HepG2 (cell line): ENCODE data around the gene AEN. TPM values are rescaled to one million over a fixed set of nuclear protein-coding genes. Genes with fewer than 3 reads are reported as not detected.

Experiments used
- CCAR2 ChIP-seq: fragments of 200-400 bp; formaldehyde crosslinking; optimal IDR thresholded peaks from 2 replicates; pipeline ENCODE3; 2018; ENCODE audit warnings: low read depth, mild to moderate bottlenecking, low read length, moderate library complexity
- CEBPG ChIP-seq: IDR thresholded peaks from 2 replicates; pipeline ENCODE4 v1.6.1; 2016
- DBP ChIP-seq: sonication (generic); formaldehyde crosslinking; IDR thresholded peaks from 2 replicates; pipeline ENCODE4 v1.4.0; 2020; ENCODE audit warnings: missing genetic modification reagents; ENCODE audit errors: not compliant biosample characterization
- DNMT3B ChIP-seq: conservative IDR thresholded peaks from 2 replicates; pipeline ENCODE4 v1.6.1; 2016; ENCODE audit warnings: missing biosample characterization, control low read depth
- ELK4 ChIP-seq: sonication (generic); formaldehyde crosslinking; IDR thresholded peaks from 2 replicates; pipeline ENCODE4 v1.9.0; 2021; ENCODE audit warnings: missing genetic modification reagents, borderline replicate concordance
- GFI1 ChIP-seq: sonication (generic); formaldehyde crosslinking; IDR thresholded peaks from 2 replicates; pipeline ENCODE4 v1.5.0; 2020; ENCODE audit warnings: missing genetic modification reagents, mild to moderate bottlenecking, borderline replicate concordance
- IKZF4 ChIP-seq: sonication (generic); formaldehyde crosslinking; IDR thresholded peaks from 2 replicates; pipeline ENCODE4 v1.5.1; 2020; ENCODE audit warnings: borderline replicate concordance, mild to moderate bottlenecking, low read depth, missing genetic modification reagents; ENCODE audit errors: not compliant biosample characterization
- ISL2 ChIP-seq: sonication (generic); formaldehyde crosslinking; IDR thresholded peaks from 2 replicates; pipeline ENCODE4 v1.5.0; 2020; ENCODE audit warnings: missing genetic modification reagents
- MTA3 ChIP-seq: sonication (generic); formaldehyde crosslinking; IDR thresholded peaks from 2 replicates; pipeline ENCODE4 v1.4.0; 2020; ENCODE audit warnings: missing genetic modification reagents
- MYC ChIP-seq: sonication (generic); formaldehyde crosslinking; IDR thresholded peaks from 2 replicates; pipeline ENCODE4 v1.9.0; 2021; ENCODE audit warnings: missing genetic modification reagents, borderline replicate concordance
- POLR2AphosphoS5 ChIP-seq: IDR thresholded peaks from 2 replicates; pipeline ENCODE4 v1.6.1; 2012; ENCODE audit warnings: low read depth, low read length
- SRSF9 ChIP-seq: fragments of 200-400 bp; formaldehyde crosslinking; IDR thresholded peaks from 2 replicates; pipeline ENCODE4 v1.6.1; 2018; ENCODE audit warnings: borderline replicate concordance, mild to moderate bottlenecking, low read depth, low read length; ENCODE audit not compliant: insufficient read depth, poor library complexity, severe bottlenecking
- TIGD3 ChIP-seq: sonication (generic); formaldehyde crosslinking; IDR thresholded peaks from 2 replicates; pipeline ENCODE4 v1.5.1; 2020; ENCODE audit warnings: mild to moderate bottlenecking, missing genetic modification reagents, borderline replicate concordance
- ZBTB21 ChIP-seq: sonication (generic); formaldehyde crosslinking; IDR thresholded peaks from 2 replicates; pipeline ENCODE4 v1.4.0; 2020; ENCODE audit warnings: missing genetic modification reagents
- ZBTB8A ChIP-seq: sonication (generic); formaldehyde crosslinking; IDR thresholded peaks from 2 replicates; pipeline ENCODE4 v1.4.0; 2020; ENCODE audit warnings: mild to moderate bottlenecking, low read depth, missing genetic modification reagents, borderline replicate concordance
- ZNF30 ChIP-seq: sonication (generic); formaldehyde crosslinking; IDR thresholded peaks from 2 replicates; pipeline ENCODE4 v1.5.0; 2020; ENCODE audit warnings: mild to moderate bottlenecking, missing genetic modification reagents
- ZNF33B ChIP-seq: sonication (generic); formaldehyde crosslinking; IDR thresholded peaks from 2 replicates; pipeline ENCODE4 v1.5.1; 2020; ENCODE audit warnings: mild to moderate bottlenecking, missing genetic modification reagents
- ZNF432 ChIP-seq: sonication (generic); formaldehyde crosslinking; IDR thresholded peaks from 2 replicates; pipeline ENCODE4 v1.5.0; 2020; ENCODE audit warnings: missing genetic modification reagents, mild to moderate bottlenecking, borderline replicate concordance
- ZNF839 ChIP-seq: sonication (generic); formaldehyde crosslinking; IDR thresholded peaks from 2 replicates; pipeline ENCODE4 v1.4.0; 2020; ENCODE audit warnings: missing genetic modification reagents, mild to moderate bottlenecking, borderline replicate concordance
- ZNF891 ChIP-seq: sonication (generic); formaldehyde crosslinking; IDR thresholded peaks from 2 replicates; pipeline ENCODE4 v1.5.0; 2020; ENCODE audit warnings: mild to moderate bottlenecking, missing genetic modification reagents
- polyA plus RNA-seq, 8 experiments: library from polyadenylated mRNA; depleted of rRNA in 3 of 8; stranded (reverse) in 7 of 8; unstranded in 1 of 8; fragments of >200 nt; fragmentation: Illumina TruSeq in 4 of 8; extraction: Trizol in 4 of 8; gene quantifications; 2 replicates each; pipeline versions ENCODE4 v1.2.1 to v1.2.3, GENCODE V29; 2011 to 2016; ENCODE audit warnings: low read depth in 4 of 8, missing spikeins in 1 of 8, mixed read lengths in 1 of 8; ENCODE audit not compliant: insufficient read depth in 1 of 8
- total RNA-seq, 5 experiments: library from RNA; depleted of rRNA; stranded (reverse); fragments of >200 nt; fragmentation: Illumina TruSeq; extraction: Trizol; gene quantifications; 2 replicates each; pipeline ENCODE4 v1.2.3, GENCODE V29; 2016; ENCODE audit warnings: low read depth in 1 of 5
- TF ChIP-seq, protein P1 (sequence below): sonication (generic); formaldehyde crosslinking; IDR thresholded peaks from 2 replicates; pipeline ENCODE4 v1.5.0; 2020; ENCODE audit warnings: mild to moderate bottlenecking, missing genetic modification reagents
- TF ChIP-seq, protein P2 (sequence below): sonication (generic); formaldehyde crosslinking; IDR thresholded peaks from 2 replicates; pipeline ENCODE4 v1.8.1; 2022; ENCODE audit warnings: mild to moderate bottlenecking, missing genetic modification reagents

Gene AEN
- total and polyA plus RNA-seq, 2 of the 13 experiments (the other 11 are each of a cell fraction or from before 2014, with no cell fraction given): 51.3 to 118 TPM

DNA sequence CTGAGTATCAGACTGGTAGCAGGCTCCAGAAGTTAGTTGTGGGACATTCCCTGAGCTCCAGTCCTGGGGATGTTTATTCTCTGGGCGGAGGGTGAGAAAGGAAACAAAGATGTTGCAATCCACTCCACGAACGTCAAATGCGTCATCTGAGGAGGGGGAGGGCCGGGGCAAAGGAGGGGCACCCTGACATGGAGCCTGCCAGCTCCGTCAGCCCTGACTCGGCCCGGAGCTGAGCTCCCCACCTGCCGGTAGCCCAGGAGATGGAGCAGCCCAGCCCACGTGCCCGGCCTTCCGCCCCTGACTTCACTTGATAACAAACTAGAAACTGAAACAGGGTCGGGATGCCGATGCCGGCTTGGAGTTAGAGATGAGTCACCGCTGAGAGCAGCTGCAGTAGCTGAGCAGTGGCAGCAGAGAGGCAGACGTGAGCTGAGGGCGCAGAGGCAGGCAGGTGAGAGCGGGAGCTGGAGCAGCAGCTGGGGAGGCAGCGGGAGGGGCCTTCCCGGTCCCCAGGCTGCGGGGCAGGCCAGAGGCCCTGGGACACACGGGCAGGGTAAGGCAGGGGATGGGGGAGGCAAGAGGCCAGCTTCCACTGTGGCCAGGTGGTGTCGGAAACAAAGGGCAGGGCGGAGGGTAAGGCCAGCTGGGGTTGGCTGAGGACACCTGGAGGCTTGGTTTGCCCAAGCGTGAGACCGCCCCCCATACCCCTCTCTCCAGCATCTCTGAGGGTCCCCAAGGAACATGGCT, 17.7 kb downstream of the AEN start, which contains the start of gene ISG20 (continued):
- TF ChIP-seq DBP (CRISPR knock-in tag) (no peak), IKZF4 (CRISPR knock-in tag) (no peak), ZNF432 (CRISPR knock-in tag) (no peak; the same call in 1 of the 2 replicates), ISL2 (CRISPR knock-in tag) (peak; percentile 28; the same call in 1 of the 2 replicates), ZNF891 (CRISPR knock-in tag) (peak; percentile 80; the same call in 1 of the 2 replicates), ZNF33B (CRISPR knock-in tag) (no peak; the same call in 1 of the 2 replicates), MTA3 (CRISPR knock-in tag) (no peak), ZBTB21 (CRISPR knock-in tag) (peak; percentile 15; the same call in 1 of the 2 replicates), ZNF839 (CRISPR knock-in tag) (peak; percentile 35; the same call in 1 of the 2 replicates), DNMT3B (CRISPR knock-in tag) (0 out of 2 replicates have a peak, but pooled peaks have one; percentile 26), ZNF30 (no peak), SRSF9 (no peak), ZBTB8A (CRISPR knock-in tag) (no peak), CEBPG (CRISPR knock-in tag) (peak; percentile 94), POLR2AphosphoS5 (peak; percentile 59), CCAR2 (peak; percentile 25), TIGD3 (CRISPR knock-in tag) (peak; percentile 70; the same call in 1 of the 2 replicates), ELK4 (CRISPR knock-in tag) (no peak), MYC (CRISPR knock-in tag) (peak; percentile 92), GFI1 (no peak)
- TF ChIP-seq, protein P1, sequence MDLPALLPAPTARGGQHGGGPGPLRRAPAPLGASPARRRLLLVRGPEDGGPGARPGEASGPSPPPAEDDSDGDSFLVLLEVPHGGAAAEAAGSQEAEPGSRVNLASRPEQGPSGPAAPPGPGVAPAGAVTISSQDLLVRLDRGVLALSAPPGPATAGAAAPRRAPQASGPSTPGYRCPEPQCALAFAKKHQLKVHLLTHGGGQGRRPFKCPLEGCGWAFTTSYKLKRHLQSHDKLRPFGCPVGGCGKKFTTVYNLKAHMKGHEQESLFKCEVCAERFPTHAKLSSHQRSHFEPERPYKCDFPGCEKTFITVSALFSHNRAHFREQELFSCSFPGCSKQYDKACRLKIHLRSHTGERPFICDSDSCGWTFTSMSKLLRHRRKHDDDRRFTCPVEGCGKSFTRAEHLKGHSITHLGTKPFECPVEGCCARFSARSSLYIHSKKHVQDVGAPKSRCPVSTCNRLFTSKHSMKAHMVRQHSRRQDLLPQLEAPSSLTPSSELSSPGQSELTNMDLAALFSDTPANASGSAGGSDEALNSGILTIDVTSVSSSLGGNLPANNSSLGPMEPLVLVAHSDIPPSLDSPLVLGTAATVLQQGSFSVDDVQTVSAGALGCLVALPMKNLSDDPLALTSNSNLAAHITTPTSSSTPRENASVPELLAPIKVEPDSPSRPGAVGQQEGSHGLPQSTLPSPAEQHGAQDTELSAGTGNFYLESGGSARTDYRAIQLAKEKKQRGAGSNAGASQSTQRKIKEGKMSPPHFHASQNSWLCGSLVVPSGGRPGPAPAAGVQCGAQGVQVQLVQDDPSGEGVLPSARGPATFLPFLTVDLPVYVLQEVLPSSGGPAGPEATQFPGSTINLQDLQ: 0 out of 2 replicates have a peak, but pooled peaks have one; percentile 67
- TF ChIP-seq, protein P2, sequence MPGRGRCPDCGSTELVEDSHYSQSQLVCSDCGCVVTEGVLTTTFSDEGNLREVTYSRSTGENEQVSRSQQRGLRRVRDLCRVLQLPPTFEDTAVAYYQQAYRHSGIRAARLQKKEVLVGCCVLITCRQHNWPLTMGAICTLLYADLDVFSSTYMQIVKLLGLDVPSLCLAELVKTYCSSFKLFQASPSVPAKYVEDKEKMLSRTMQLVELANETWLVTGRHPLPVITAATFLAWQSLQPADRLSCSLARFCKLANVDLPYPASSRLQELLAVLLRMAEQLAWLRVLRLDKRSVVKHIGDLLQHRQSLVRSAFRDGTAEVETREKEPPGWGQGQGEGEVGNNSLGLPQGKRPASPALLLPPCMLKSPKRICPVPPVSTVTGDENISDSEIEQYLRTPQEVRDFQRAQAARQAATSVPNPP (CRISPR knock-in tag): no peak; the same call in 1 of the 2 replicates
